Measurements from ENCODE around the gene RNU6-7. TPM values are rescaled to one million over a fixed set of nuclear protein-coding genes. Genes with fewer than 3 reads are reported as not detected.

RNU6-7 gene
- total and polyA plus RNA-seq, 10 donors: not detected

DNA sequence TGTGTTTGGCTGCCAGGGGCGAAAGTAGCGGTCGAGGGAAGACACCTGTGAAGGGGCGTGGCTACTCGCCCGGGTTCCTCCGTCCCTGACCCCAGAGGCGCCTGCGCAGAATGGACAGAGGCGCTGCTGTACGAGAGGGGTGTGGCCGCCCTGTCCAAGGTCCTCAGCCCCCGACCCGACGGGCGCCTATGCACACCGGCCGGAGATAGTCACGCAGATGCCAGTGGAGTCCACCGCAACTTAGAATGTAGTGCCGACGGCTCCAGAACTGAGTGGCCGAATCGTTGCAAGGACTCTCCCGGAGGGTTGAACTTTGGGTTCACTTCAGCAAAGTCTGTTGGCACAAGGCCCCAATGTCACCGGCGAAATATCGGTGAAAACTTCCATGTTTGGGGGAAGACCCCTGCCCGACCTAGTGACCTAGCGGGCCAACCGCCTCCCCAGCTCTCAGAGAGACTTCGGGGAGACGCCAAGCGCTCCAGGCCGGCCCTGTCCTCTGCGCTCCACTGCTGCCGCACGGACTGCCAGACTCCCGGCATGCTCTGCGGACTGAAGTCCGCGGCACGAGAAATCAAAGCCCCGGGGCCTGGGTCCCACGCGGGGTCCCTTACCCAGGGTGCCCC, 541 bp upstream of the RNU6-7 start:
- intact Hi-C loops (cut with DNase I; ENCODE audit: low total_unique reads): loop anchor here (5.0 kb wide), 1 partner anchor 124 kb away; the partner anchor contains the start of gene ARHGAP5
- 0 to 1% (median 0%) methylated on average over 11 to 46 of the region's 46 CpGs for WGBS, 5 donors
- Histone ChIP-seq H3K27ac (peak overlapping the region; percentile 87 to 97 (median 92)), H3K36me3 (no peaks in the 10 kb centered on the region), H3K4me1 (peaks cover 5 to 49% (median 27%) of the 10 kb centered on the region in 6 donors), H3K4me3 (peak overlapping the region; percentile 60 to 80 (median 69)), H3K27me3 (replicated peaks in 1 of 7) (peaks cover 0 to 8% (median 0%) of the 10 kb centered on the region in 7 donors), H3K9me3 (no peaks in the 10 kb centered on the region)
- TF ChIP-seq, protein P1, sequence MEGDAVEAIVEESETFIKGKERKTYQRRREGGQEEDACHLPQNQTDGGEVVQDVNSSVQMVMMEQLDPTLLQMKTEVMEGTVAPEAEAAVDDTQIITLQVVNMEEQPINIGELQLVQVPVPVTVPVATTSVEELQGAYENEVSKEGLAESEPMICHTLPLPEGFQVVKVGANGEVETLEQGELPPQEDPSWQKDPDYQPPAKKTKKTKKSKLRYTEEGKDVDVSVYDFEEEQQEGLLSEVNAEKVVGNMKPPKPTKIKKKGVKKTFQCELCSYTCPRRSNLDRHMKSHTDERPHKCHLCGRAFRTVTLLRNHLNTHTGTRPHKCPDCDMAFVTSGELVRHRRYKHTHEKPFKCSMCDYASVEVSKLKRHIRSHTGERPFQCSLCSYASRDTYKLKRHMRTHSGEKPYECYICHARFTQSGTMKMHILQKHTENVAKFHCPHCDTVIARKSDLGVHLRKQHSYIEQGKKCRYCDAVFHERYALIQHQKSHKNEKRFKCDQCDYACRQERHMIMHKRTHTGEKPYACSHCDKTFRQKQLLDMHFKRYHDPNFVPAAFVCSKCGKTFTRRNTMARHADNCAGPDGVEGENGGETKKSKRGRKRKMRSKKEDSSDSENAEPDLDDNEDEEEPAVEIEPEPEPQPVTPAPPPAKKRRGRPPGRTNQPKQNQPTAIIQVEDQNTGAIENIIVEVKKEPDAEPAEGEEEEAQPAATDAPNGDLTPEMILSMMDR (IDR thresholded peaks at IDR 0.05 in 8 of 11, conservative IDR thresholded peaks at IDR 0.05 in 3 of 11): no peak
- peak; percentile 80 to 91 (median 86) for TF ChIP-seq POLR2AphosphoS5 (IDR thresholded peaks at IDR 0.05)
- peak in 1 of 3 donors; percentile 25 for TF ChIP-seq POLR2A (IDR thresholded peaks at IDR 0.05)
- peak; percentile 96 for DNase-seq

GRCh38 chr14:32202491-32202997, 699 bp downstream of the RNU6-7 start:
- intact Hi-C loops (cut with DNase I; ENCODE audit: low total_unique reads): loop anchor here (5.0 kb wide), 1 partner anchor 125 kb away; the partner anchor contains the start of gene ARHGAP5
- peaks cover 5 to 49% (median 27%) of the 10 kb centered on the region in 6 donors for H3K4me1 ChIP-seq
- H3K4me3 ChIP-seq: peak overlapping the region; percentile 60 to 80 (median 69)
- H3K27ac ChIP-seq: peak overlapping the region; percentile 87 to 97 (median 92)
- H3K27me3 ChIP-seq (replicated peaks in 1 of 7): peaks cover 0 to 8% (median 0%) of the 10 kb centered on the region in 7 donors
- 2 to 4% (median 3%) methylated on average over 8 of the region's 8 CpGs for WGBS, 5 donors
- H3K9me3 ChIP-seq: no peaks in the 10 kb centered on the region
- no peak for DNase-seq
- TF ChIP-seq POLR2A (IDR thresholded peaks at IDR 0.05) (no peak), POLR2AphosphoS5 (IDR thresholded peaks at IDR 0.05) (no peak)
- TF ChIP-seq, protein P1 (IDR thresholded peaks at IDR 0.05 in 8 of 11, conservative IDR thresholded peaks at IDR 0.05 in 3 of 11): no peak
- no peaks in the 10 kb centered on the region for H3K36me3 ChIP-seq

- peak; percentile 97 for DNase-seq
- Histone ChIP-seq H3K9me3 (no peaks in the 10 kb centered on the region), H3K36me3 (no peaks in the 10 kb centered on the region), H3K4me3 (peak within 1 kb of the TSS; percentile 60 to 80 (median 69)), H3K27me3 (replicated peaks in 1 of 7) (peaks cover 0 to 8% (median 0%) of the 10 kb centered on the region in 7 donors), H3K27ac (peak within 1 kb of the TSS; percentile 87 to 97 (median 92)), H3K4me1 (peaks cover 5 to 49% (median 27%) of the 10 kb centered on the region in 6 donors)
- 0 to 1% (median 0%) methylated on average over 42 to 57 of the region's 57 CpGs for WGBS, 5 donors
- intact Hi-C loops (cut with DNase I; ENCODE audit: low total_unique reads): loop anchor here (5.0 kb wide), 1 partner anchor 126 kb away; the partner anchor contains the start of gene ARHGAP5
- TF ChIP-seq POLR2AphosphoS5 (IDR thresholded peaks at IDR 0.05): peak; percentile 81 to 90 (median 90)
- peak in 2 of 3 donors; percentile 23 to 50 for TF ChIP-seq POLR2A (IDR thresholded peaks at IDR 0.05)
- TF ChIP-seq, protein P1 (IDR thresholded peaks at IDR 0.05 in 8 of 11, conservative IDR thresholded peaks at IDR 0.05 in 3 of 11): peak in 1 of 11 experiments; percentile 18
Observed at GRCh38 chr14:32202998-32203882, 1.4 kb downstream of the RNU6-7 start, which contains the start of gene RNU6-8. RNU6-8 (minus strand) TSS chr14:32203269.
